GM11168 (cell line): ENCODE data around the gene ERICH3.

ENCODE experiments used
- in situ Hi-C: fragments of 300-500 bp; cut with MboI; formaldehyde crosslinking; loops from one replicate; pipeline ENCODE4 v1.12.0; 2022; ENCODE audit warnings: low sequenced_read_pairs; ENCODE audit not compliant: unreplicated experiment

The ERICH3 gene

GRCh38 chr1:74673351-74674111, at the start of gene ERICH3:
TSS of gene ERICH3 (minus strand) at chr1:74673792. CDS start at chr1:74673519, 273 bp downstream.
- in situ Hi-C loops: no loop called here

GRCh38 chr1:74717626-74718025, 44.0 kb upstream of the ERICH3 start:
- in situ Hi-C loops: no loop called here

- in situ Hi-C loops: no loop called here
These were observed 43.2 kb upstream of the ERICH3 start for GRCh38 chr1:74716822-74717221.

GRCh38 chr1:74715806-74716205, 42.2 kb upstream of the ERICH3 start:
- in situ Hi-C loops: no loop called here

- in situ Hi-C loops: no loop called here
These were observed 41.6 kb upstream of the ERICH3 start for GRCh38 chr1:74715236-74715502.

- in situ Hi-C loops: no loop called here
These were observed 41.0 kb upstream of the ERICH3 start for GRCh38 chr1:74714429-74715235.

GRCh38 chr1:74713849-74714248, 40.3 kb upstream of the ERICH3 start:
- in situ Hi-C loops: no loop called here

- in situ Hi-C loops: no loop called here
These were observed 39.3 kb upstream of the ERICH3 start for GRCh38 chr1:74712881-74713280.

- in situ Hi-C loops: no loop called here
These were observed 30.0 kb upstream of the ERICH3 start for GRCh38 chr1:74703386-74704182.

- in situ Hi-C loops: loop anchor here (10.0 to 25.0 kb wide), 2 partner anchors 215 to 862 kb away; no protein-coding TSS in a partner anchor
These were observed 25.7 kb upstream of the ERICH3 start for GRCh38 chr1:74699331-74699730.

- in situ Hi-C loops: loop anchor here (10.0 to 25.0 kb wide), 2 partner anchors 213 to 861 kb away; no protein-coding TSS in a partner anchor
These were observed 24.2 kb upstream of the ERICH3 start for GRCh38 chr1:74697832-74698231.

GRCh38 chr1:74693473-74693872, 19.9 kb upstream of the ERICH3 start:
- in situ Hi-C loops: loop anchor here (10.0 to 25.0 kb wide), 2 partner anchors 209 to 856 kb away; no protein-coding TSS in a partner anchor

- in situ Hi-C loops: loop anchor here (10.0 to 25.0 kb wide), 2 partner anchors 206 to 854 kb away; no protein-coding TSS in a partner anchor
These were observed 17.3 kb upstream of the ERICH3 start for GRCh38 chr1:74690909-74691308.

- in situ Hi-C loops: loop anchor here (10.0 to 25.0 kb wide), 2 partner anchors 206 to 853 kb away; no protein-coding TSS in a partner anchor
These were observed 16.7 kb upstream of the ERICH3 start for GRCh38 chr1:74690364-74690696.

GRCh38 chr1:74689621-74690363, 16.2 kb upstream of the ERICH3 start:
- in situ Hi-C loops: loop anchor here (10.0 to 25.0 kb wide), 2 partner anchors 205 to 852 kb away; no protein-coding TSS in a partner anchor

GRCh38 chr1:74686928-74687327, 13.3 kb upstream of the ERICH3 start:
- in situ Hi-C loops: loop anchor here (25.0 kb wide), 1 partner anchor 850 kb away; no protein-coding TSS in a partner anchor

- in situ Hi-C loops: loop anchor here (25.0 kb wide), 1 partner anchor 847 kb away; no protein-coding TSS in a partner anchor
These were observed 10.7 kb upstream of the ERICH3 start for GRCh38 chr1:74684301-74684700.

- in situ Hi-C loops: loop anchor here (25.0 kb wide), 1 partner anchor 846 kb away; no protein-coding TSS in a partner anchor
These were observed 10.1 kb upstream of the ERICH3 start for GRCh38 chr1:74683656-74684055.

GRCh38 chr1:74681851-74682250, 8.3 kb upstream of the ERICH3 start:
- in situ Hi-C loops: loop anchor here (25.0 kb wide), 1 partner anchor 845 kb away; no protein-coding TSS in a partner anchor
